ENCODE data around the gene GRIK3. TPM values are rescaled to one million over a fixed set of nuclear protein-coding genes. Genes with fewer than 3 reads are reported as not detected.

Gene GRIK3
- total and polyA plus RNA-seq, 2 experiments from 2014 or later, result under 0.01 TPM; not detected in 1

- H3K27me3 ChIP-seq, result peaks cover 10% of the 10 kb centered on the region
- H3K4me3 ChIP-seq, result no peak overlapping the region
- DNase-seq (ENCODE audit: low spot score), result no peak
- TF ChIP-seq EZH2 (IDR thresholded peaks at IDR 0.05; ENCODE audit: borderline replicate concordance) (no peak), CTCF (IDR thresholded peaks at IDR 0.05; ENCODE audit: poor library complexity) (no peak), EZH2phosphoT487 (IDR thresholded peaks at IDR 0.05; ENCODE audit: low read depth, severe bottlenecking, unreplicated experiment) (no peak)
- no peaks in the 10 kb centered on the region for H3K9me2 ChIP-seq (replicated peaks; ENCODE audit: insufficient read depth)
- H3K36me3 ChIP-seq (replicated peaks; ENCODE audit: insufficient read depth, low read depth), result no peaks in the 10 kb centered on the region
- no peaks in the 10 kb centered on the region for H3K79me2 ChIP-seq
- 88% methylated on average over 10 of the region's 10 CpGs for WGBS (ENCODE audit: low lambda C conversion rate, missing lambda C conversion rate)
- H3K4me2 ChIP-seq, result no peak overlapping the region
- no peaks in the 10 kb centered on the region for H3K4me1 ChIP-seq (ENCODE audit: insufficient read depth)
- H4K20me1 ChIP-seq (ENCODE audit: insufficient read depth, poor library complexity, severe bottlenecking), result no peaks in the 10 kb centered on the region
- H3K9me3 ChIP-seq (ENCODE audit: low read depth), result no peaks in the 10 kb centered on the region
- no peak overlapping the region for H2AFZ ChIP-seq
- no peak overlapping the region for H3K27ac ChIP-seq
Observed at GRCh38 chr1:36763771-36764170, 270.5 kb downstream of the GRIK3 start.

- H3K27ac ChIP-seq, result no peak overlapping the region
- no peaks in the 10 kb centered on the region for H4K20me1 ChIP-seq (ENCODE audit: insufficient read depth, poor library complexity, severe bottlenecking)
- TF ChIP-seq EZH2phosphoT487 (IDR thresholded peaks at IDR 0.05; ENCODE audit: low read depth, severe bottlenecking, unreplicated experiment) (no peak), CTCF (IDR thresholded peaks at IDR 0.05; ENCODE audit: poor library complexity) (no peak), EZH2 (IDR thresholded peaks at IDR 0.05; ENCODE audit: borderline replicate concordance) (no peak)
- no peaks in the 10 kb centered on the region for H3K27me3 ChIP-seq
- 90% methylated on average over 3 of the region's 3 CpGs for WGBS (ENCODE audit: low lambda C conversion rate, missing lambda C conversion rate)
- H2AFZ ChIP-seq, result no peak overlapping the region
- no peaks in the 10 kb centered on the region for H3K79me2 ChIP-seq
- no peaks in the 10 kb centered on the region for H3K4me1 ChIP-seq (ENCODE audit: insufficient read depth)
- DNase-seq (ENCODE audit: low spot score), result no peak
- H3K9me3 ChIP-seq (ENCODE audit: low read depth), result no peaks in the 10 kb centered on the region
- H3K36me3 ChIP-seq (replicated peaks; ENCODE audit: insufficient read depth, low read depth), result no peaks in the 10 kb centered on the region
- no peak overlapping the region for H3K4me3 ChIP-seq
- H3K4me2 ChIP-seq, result no peak overlapping the region
- no peaks in the 10 kb centered on the region for H3K9me2 ChIP-seq (replicated peaks; ENCODE audit: insufficient read depth)
Observed at GRCh38 chr1:36762174-36762573, 272.1 kb downstream of the GRIK3 start.

GRCh38 chr1:36761113-36761512 is 273.2 kb downstream of the GRIK3 start:
- Histone ChIP-seq H3K4me2 (no peak overlapping the region), H3K4me3 (no peak overlapping the region), H3K27me3 (no peaks in the 10 kb centered on the region), H3K79me2 (no peaks in the 10 kb centered on the region), H3K27ac (no peak overlapping the region), H2AFZ (no peak overlapping the region), H3K9me3 (ENCODE audit: low read depth) (no peaks in the 10 kb centered on the region), H3K36me3 (replicated peaks; ENCODE audit: insufficient read depth, low read depth) (no peaks in the 10 kb centered on the region), H3K4me1 (ENCODE audit: insufficient read depth) (no peaks in the 10 kb centered on the region), H3K9me2 (replicated peaks; ENCODE audit: insufficient read depth) (no peaks in the 10 kb centered on the region), H4K20me1 (ENCODE audit: insufficient read depth, poor library complexity, severe bottlenecking) (no peaks in the 10 kb centered on the region)
- DNase-seq (ENCODE audit: low spot score), result no peak
- no peak for TF ChIP-seq CTCF (IDR thresholded peaks at IDR 0.05; ENCODE audit: poor library complexity)
- TF ChIP-seq EZH2 (IDR thresholded peaks at IDR 0.05; ENCODE audit: borderline replicate concordance), result no peak
- TF ChIP-seq EZH2phosphoT487 (IDR thresholded peaks at IDR 0.05; ENCODE audit: low read depth, severe bottlenecking, unreplicated experiment), result no peak

GRCh38 chr1:36760081-36760480 is 274.2 kb downstream of the GRIK3 start:
- Histone ChIP-seq H3K27ac (no peak overlapping the region), H3K27me3 (no peaks in the 10 kb centered on the region), H4K20me1 (ENCODE audit: insufficient read depth, poor library complexity, severe bottlenecking) (no peaks in the 10 kb centered on the region), H3K4me2 (no peak overlapping the region), H3K79me2 (no peaks in the 10 kb centered on the region), H3K4me1 (ENCODE audit: insufficient read depth) (no peaks in the 10 kb centered on the region), H2AFZ (no peak overlapping the region), H3K9me3 (ENCODE audit: low read depth) (no peaks in the 10 kb centered on the region), H3K9me2 (replicated peaks; ENCODE audit: insufficient read depth) (no peaks in the 10 kb centered on the region), H3K36me3 (replicated peaks; ENCODE audit: insufficient read depth, low read depth) (no peaks in the 10 kb centered on the region), H3K4me3 (no peak overlapping the region)
- TF ChIP-seq EZH2 (IDR thresholded peaks at IDR 0.05; ENCODE audit: borderline replicate concordance) (no peak), EZH2phosphoT487 (IDR thresholded peaks at IDR 0.05; ENCODE audit: low read depth, severe bottlenecking, unreplicated experiment) (no peak), CTCF (IDR thresholded peaks at IDR 0.05; ENCODE audit: poor library complexity) (no peak)
- WGBS (ENCODE audit: low lambda C conversion rate, missing lambda C conversion rate), result 85% methylated on average over 3 of the region's 3 CpGs
- no peak for DNase-seq (ENCODE audit: low spot score)
